Measurements from ENCODE around the gene RNASE13. TPM values are rescaled to one million over a fixed set of nuclear protein-coding genes. Genes with fewer than 3 reads are reported as not detected.
"Not testable (repeated sequence)": the region's sequence is repeated elsewhere in the genome, so short reads cannot be mapped to it uniquely, and the experiment has no call there.

RNASE13 gene
- total RNA-seq, 1 donor from 2014 or later = not detected

DNA sequence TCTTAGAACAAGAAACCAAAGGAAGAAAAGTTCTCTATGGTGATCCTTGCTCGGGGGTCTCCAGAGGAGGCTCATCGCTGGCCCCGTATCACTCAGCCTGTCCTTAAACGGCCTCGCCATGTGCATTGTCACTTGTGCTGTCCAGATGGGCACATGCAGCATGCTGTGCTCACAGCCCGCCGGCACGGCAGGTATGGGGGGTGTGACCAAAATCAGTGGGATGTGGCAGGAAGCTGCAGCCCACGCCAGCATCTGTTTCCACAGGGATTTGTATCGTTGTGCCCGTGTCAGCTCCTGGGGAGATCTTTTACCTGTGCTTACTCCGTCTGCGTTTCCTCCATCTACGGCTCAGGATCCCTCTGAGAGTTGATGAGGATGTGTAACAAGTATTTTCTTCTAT lies 38.1 kb downstream of the RNASE13 start:
- Mint-ChIP-seq H3K9me3 (no peaks in the 10 kb centered on the region), H3K27me3 (ENCODE audit: low read depth) (no peaks in the 10 kb centered on the region), H3K27ac (peak overlapping the region; percentile 88), H3K4me3 (no peak overlapping the region), H3K36me3 (peaks cover 30% of the 10 kb centered on the region), H3K4me1 (peaks cover 52% of the 10 kb centered on the region)
- TF ChIP-seq CTCF (IDR thresholded peaks at IDR 0.05; ENCODE audit: unreplicated experiment) = no peak
- no peak for DNase-seq (ENCODE audit: low spot score in 2 of 2, unreplicated experiment in 2 of 2)

DNA sequence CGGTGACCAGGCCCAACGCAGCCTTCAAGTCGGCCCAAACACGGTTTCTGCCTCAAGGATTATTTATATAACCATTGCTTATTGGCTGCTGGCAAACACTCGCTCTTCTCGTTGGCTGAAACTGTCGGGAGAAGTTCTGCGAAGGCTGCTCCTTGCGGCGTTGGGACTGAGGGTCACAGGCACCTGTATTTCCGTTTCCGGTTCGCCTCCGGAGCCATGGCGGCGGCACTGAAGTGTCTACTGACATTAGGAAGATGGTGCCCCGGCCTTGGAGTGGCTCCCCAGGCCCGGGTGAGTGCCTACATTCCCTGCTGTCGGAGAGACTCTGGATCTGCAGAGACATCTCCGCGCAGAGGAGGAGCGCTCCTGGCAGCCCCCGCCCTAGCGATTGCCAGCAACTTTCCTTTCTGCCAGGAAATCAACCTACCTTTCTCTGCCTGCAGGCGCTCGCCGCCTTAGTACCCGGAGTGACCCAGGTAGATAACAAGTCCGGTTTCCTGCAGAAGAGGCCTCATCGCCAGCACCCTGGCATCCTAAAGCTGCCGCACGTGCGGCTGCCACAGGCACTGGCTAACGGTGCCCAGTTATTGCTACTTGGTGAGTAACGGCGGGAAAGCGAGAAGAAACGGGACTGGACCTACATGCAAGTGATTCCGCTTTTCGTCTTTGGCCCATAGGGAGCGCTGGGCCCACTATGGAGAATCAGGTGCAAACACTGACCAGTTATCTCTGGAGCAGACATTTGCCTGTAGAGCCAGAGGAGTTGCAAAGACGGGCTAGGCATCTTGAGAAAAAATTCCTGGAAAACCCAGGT lies 44.6 kb downstream of the RNASE13 start, which contains the start of gene METTL17:
Gene METTL17 (plus strand): TSS at position 194 of the 814 bp plus-strand sequence. CDS start 23 bp downstream, at position 217.
- Mint-ChIP-seq H3K27me3 (ENCODE audit: low read depth) (no peaks in the 10 kb centered on the region), H3K4me3 (peak within 1 kb of the TSS; percentile 93), H3K36me3 (peaks cover 21% of the 10 kb centered on the region), H3K9me3 (no peaks in the 10 kb centered on the region), H3K4me1 (peaks cover 20% of the 10 kb centered on the region), H3K27ac (peak within 1 kb of the TSS; percentile 98)
- no peak for TF ChIP-seq CTCF (IDR thresholded peaks at IDR 0.05; ENCODE audit: unreplicated experiment)
- DNase-seq (ENCODE audit: low spot score in 2 of 2, unreplicated experiment in 2 of 2) = peak; percentile 68 to 84

DNA sequence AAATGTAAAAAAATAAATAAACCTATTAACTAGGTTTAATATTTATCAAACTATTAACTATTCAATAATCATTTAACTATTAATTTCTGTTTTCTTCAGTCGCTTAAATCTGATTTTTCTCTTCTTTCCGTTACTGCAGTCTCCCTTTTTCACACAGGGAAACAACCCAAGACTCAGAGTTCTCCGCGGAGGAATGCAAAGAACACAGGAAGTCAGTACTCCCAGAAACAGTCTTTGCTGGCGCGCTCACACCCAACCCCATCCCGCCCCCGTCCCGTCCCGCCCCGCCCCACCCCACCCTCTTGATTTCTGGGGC lies 45.2 kb downstream of the RNASE13 start:
- TF ChIP-seq CTCF (IDR thresholded peaks at IDR 0.05; ENCODE audit: unreplicated experiment) = no peak
- peaks cover 20% of the 10 kb centered on the region for H3K4me1 Mint-ChIP-seq
- peaks cover 15% of the 10 kb centered on the region for H3K36me3 Mint-ChIP-seq
- H3K27ac Mint-ChIP-seq = peak overlapping the region; percentile 98
- DNase-seq (ENCODE audit: low spot score in 2 of 2, unreplicated experiment in 2 of 2) = no peak
- H3K27me3 Mint-ChIP-seq (ENCODE audit: low read depth) = no peaks in the 10 kb centered on the region
- peak overlapping the region; percentile 93 for H3K4me3 Mint-ChIP-seq
- H3K9me3 Mint-ChIP-seq = no peaks in the 10 kb centered on the region

GRCh38 chr14:20988717-20989470 lies 45.7 kb downstream of the RNASE13 start:
- H3K4me3 Mint-ChIP-seq = peak overlapping the region; percentile 30

DNA sequence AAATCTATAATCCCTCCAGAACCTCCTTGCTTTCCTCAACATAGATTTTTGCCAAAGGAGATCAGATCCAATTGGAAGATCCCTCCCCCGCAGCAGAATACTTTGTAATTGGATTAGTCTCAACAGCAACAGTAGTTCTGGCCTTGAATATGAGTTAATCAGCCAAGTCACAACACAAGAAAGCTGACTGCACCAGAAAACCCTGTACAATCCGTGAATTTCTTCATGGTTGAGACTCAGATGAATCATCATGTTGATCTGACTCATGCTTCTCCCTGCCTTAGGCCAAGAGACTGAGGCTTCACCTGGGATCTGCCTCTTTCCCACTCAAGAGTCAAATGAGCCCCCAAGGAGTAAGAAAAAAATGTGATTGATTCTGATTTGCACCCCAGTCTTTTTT lies 47.8 kb downstream of the RNASE13 start:
- Mint-ChIP-seq H3K36me3 (peaks cover 4% of the 10 kb centered on the region), H3K4me1 (peaks cover 18% of the 10 kb centered on the region), H3K27ac (no peak overlapping the region), H3K4me3 (no peak overlapping the region), H3K27me3 (ENCODE audit: low read depth) (no peaks in the 10 kb centered on the region), H3K9me3 (no peaks in the 10 kb centered on the region)
- DNase-seq (ENCODE audit: low spot score in 2 of 2, unreplicated experiment in 2 of 2) = no peak
- TF ChIP-seq CTCF (IDR thresholded peaks at IDR 0.05; ENCODE audit: unreplicated experiment) = no peak

More at GRCh38 chr14:20988717-20989470, 45.7 kb downstream of the RNASE13 start:
- Mint-ChIP-seq H3K27me3 (ENCODE audit: low read depth) (no peaks in the 10 kb centered on the region), H3K9me3 (no peaks in the 10 kb centered on the region), H3K36me3 (peaks cover 12% of the 10 kb centered on the region), H3K27ac (peak overlapping the region; percentile 85), H3K4me1 (peaks cover 20% of the 10 kb centered on the region)
- no peak for DNase-seq (ENCODE audit: low spot score in 2 of 2, unreplicated experiment in 2 of 2)
- TF ChIP-seq CTCF (IDR thresholded peaks at IDR 0.05; ENCODE audit: unreplicated experiment) = no peak

GRCh38 chr14:20985650-20986049 lies 49.0 kb downstream of the RNASE13 start:
- H3K9me3 Mint-ChIP-seq; H3K4me3 Mint-ChIP-seq; H3K36me3 Mint-ChIP-seq; DNase-seq (ENCODE audit: low spot score in 2 of 2, unreplicated experiment in 2 of 2); H3K27ac Mint-ChIP-seq; H3K27me3 Mint-ChIP-seq (ENCODE audit: low read depth): not testable (repeated sequence)
- H3K4me1 Mint-ChIP-seq = peaks cover 13% of the 10 kb centered on the region

Data from mesothelial cell of epicardium (in vitro differentiated cells).